Measurements from ENCODE around the gene SEMA6B.
A peak's percentile ranks its signal among the peaks of the same experiment; 100 is the strongest.

SEMA6B gene

DNA sequence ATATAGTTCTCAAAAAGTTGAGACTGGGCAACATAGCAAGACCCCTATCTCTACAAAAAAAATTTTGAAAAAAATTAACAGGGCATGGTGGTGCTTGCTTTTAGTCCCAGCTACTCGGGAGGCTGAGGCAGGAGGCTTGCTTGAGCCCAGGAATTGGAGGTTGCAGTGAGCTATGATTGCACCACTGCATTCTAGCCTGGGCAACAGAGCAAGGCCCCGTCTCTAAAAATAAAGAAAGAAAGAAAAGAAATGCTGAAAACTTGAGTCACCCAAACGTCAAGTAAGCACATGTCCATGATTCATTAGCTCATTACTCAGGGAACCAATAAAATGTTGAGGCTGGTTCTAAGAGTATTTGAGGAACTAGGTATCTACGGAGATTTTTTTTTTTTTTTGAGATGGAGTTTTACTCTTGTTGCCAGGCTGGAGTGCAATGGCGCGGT, 33.9 kb upstream of the SEMA6B start:
- TF ChIP-seq, protein P1, sequence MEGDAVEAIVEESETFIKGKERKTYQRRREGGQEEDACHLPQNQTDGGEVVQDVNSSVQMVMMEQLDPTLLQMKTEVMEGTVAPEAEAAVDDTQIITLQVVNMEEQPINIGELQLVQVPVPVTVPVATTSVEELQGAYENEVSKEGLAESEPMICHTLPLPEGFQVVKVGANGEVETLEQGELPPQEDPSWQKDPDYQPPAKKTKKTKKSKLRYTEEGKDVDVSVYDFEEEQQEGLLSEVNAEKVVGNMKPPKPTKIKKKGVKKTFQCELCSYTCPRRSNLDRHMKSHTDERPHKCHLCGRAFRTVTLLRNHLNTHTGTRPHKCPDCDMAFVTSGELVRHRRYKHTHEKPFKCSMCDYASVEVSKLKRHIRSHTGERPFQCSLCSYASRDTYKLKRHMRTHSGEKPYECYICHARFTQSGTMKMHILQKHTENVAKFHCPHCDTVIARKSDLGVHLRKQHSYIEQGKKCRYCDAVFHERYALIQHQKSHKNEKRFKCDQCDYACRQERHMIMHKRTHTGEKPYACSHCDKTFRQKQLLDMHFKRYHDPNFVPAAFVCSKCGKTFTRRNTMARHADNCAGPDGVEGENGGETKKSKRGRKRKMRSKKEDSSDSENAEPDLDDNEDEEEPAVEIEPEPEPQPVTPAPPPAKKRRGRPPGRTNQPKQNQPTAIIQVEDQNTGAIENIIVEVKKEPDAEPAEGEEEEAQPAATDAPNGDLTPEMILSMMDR (IDR thresholded peaks at IDR 0.05; ENCODE audit: low read depth, low read length), result no peak
- DNase-seq (ENCODE audit: extremely low read depth, low read depth), result no peak

DNA sequence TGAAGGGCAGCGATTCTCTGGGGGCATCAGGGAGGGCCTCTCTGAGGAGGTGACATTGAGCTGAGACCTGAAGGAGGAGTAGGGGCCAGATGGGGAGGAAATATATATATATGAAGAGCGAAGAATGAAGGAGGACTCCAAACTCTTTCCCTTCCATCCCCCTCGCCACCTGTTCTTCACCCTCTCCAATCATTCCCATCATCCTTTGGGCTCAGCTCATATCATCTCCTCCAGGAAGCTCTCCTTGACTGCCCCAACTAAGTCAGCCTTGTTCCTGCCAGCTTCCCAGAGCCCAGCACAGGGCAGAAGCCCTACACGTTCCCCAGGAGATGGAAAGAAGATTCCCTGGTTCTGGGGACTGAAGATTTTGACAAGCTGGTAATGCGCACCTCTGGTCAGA, 33.0 kb upstream of the SEMA6B start:
- no peak for DNase-seq (ENCODE audit: extremely low read depth, low read depth)
- TF ChIP-seq, protein P1 (IDR thresholded peaks at IDR 0.05; ENCODE audit: low read depth, low read length), result no peak

DNA sequence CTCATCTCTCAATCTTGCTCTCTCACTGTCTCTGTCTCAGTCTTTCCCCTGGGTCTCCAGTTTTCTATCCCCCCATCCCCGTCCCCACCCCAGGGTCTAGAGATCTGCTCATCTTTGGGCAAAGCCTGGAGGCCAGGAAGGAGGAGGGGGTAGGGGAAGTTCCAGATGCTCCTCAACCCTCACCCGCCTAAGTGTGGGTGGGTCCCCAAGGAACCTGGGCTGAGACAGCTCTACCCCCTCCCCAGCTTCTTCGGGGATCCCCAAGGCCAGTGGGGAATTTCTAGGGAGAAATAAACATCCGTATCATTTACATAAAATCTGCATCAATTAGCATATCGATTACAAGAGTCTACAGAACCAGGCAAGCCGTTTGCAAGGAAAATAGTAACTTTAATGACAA, 31.8 kb upstream of the SEMA6B start:
- no peak for DNase-seq (ENCODE audit: extremely low read depth, low read depth)
- TF ChIP-seq, protein P1 (IDR thresholded peaks at IDR 0.05; ENCODE audit: low read depth, low read length), result no peak

DNA sequence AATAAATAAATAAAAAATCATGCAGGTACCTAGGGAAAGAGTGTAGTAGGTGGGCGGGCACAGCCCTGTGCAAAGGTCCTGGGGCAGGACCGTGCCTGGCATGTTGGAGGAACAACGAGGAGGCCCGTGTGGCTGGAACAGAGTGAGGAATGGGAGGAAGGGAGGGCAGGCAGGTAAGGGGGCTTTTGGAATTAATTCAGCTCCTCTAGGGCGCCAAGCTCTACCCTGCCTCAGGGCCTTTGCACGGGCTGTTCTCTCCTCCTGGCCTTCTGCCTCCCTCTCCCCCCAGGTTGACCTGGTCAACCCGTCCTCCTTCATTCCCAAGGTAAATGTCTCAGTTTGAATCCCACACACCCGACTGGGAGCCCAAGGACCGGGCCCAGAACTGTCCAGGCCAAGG, 31.1 kb upstream of the SEMA6B start:
- DNase-seq (ENCODE audit: extremely low read depth, low read depth), result no peak
- TF ChIP-seq, protein P1 (IDR thresholded peaks at IDR 0.05; ENCODE audit: low read depth, low read length), result no peak

DNA sequence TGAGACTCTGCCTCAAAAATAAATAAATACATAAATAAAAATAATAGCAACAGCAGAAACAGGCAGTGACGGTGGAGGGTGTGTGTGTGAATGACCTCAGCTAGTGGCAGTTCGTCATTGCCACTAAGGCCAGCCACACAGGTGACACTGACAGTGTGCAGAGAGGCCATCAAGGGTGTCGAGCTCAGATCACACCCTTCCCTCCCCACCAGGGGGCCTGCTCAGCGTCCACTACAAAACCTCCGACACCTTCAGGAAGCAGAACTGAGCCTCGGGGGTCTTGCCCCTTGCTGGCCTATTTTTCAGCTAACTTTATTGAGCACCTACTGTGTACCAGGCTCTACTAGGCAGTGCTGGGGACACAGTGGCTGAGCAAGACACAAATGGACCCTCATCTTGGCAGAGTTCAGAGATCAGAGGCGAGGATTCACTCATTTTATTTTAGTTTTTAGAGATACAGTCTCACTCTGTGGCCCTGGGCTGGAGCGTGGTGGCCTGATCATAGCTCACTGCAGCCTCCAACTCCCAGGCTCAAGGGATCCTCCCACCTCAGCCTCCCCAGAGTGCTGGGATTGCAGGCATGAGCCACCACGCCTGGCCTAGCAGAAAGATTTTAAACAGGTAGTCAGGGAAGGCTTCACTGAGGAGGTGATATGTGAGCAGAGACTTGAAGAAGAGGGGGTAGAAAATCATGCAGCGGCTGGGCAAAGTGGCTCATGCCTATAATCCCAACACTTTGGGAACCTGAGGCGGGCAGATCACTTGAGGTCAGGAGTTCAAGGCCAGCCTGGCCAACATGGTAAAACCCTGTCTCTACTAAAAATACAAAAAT, 30.3 kb upstream of the SEMA6B start:
- TF ChIP-seq, protein P1 (IDR thresholded peaks at IDR 0.05; ENCODE audit: low read depth, low read length), result peak; percentile 30

DNA sequence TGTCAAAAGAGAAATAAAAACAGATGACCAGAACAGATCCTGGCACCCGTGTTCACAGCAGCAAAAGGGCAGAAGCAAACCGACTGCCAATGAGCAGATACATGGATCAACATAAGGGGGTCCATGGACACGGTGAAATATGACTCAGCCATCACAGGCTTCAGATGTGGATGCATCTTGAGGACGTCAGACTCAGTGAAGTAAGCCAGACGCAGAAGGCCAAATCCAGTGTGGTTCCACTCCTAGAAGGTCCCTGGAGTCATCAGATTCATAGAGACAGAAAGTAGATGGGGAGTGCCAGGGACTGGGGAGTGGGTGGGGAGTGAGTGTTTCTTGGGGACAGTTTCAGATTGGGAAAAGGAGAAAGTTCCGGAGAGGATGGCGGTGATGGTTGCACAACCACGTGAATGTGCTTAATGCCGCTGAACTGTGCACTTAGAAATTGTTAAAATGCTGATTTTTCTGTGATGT, 28.8 kb upstream of the SEMA6B start:
- DNase-seq (ENCODE audit: extremely low read depth, low read depth), result no peak
- TF ChIP-seq, protein P1 (IDR thresholded peaks at IDR 0.05; ENCODE audit: low read depth, low read length), result no peak

More for the DNA sequence above, 30.3 kb upstream of the SEMA6B start:
- DNase-seq (ENCODE audit: extremely low read depth, low read depth), result no peak

DNA sequence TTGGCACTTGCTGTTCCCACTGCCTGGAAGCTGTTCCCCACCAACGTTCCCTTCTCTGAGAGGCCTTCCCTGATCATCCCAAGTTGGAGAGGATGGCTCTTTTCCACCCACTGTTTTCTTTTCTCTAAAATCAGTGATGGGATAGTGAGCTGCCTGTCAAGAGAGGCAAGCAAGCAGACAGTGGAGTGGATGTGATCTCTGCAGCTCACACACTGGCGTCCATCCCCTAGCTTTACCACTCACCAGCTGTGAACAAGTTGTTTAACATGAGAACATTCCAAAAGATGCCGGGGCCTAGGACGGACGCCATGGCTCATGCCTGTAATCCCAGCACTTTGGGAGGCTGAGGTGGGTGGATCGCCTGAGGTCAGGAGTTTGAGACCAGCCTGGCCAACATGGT, 28.0 kb upstream of the SEMA6B start:
- TF ChIP-seq, protein P1 (IDR thresholded peaks at IDR 0.05; ENCODE audit: low read depth, low read length), result no peak
- DNase-seq (ENCODE audit: extremely low read depth, low read depth), result no peak

All from AG09319 (cell line).